ENCODE data around the gene GAS6.
"Not testable (repeated sequence)": the region's sequence is repeated elsewhere in the genome, so short reads cannot be mapped to it uniquely, and the experiment has no call there.

Gene GAS6

GRCh38 chr13:113827021-113827420 lies 36.9 kb downstream of the GAS6 start:
- Histone ChIP-seq H3K4me1 (ENCODE audit: control insufficient read depth, insufficient read depth, low read length) (no peaks in the 10 kb centered on the region), H3K27ac (ENCODE audit: extremely low read depth, low read depth, low read length) (no peak overlapping the region), H3K4me3 (ENCODE audit: low read depth, low read length) (no peak overlapping the region), H3K36me3 (ENCODE audit: control insufficient read depth in 2 of 2, insufficient read depth in 1 of 2, low read length in 2 of 2) (peaks cover 0 to 13% of the 10 kb centered on the region in 2 experiments; a peak in 2 of 3 replicates), H3K9me3 (ENCODE audit: control insufficient read depth, insufficient read depth, low read depth, low read length) (no peaks in the 10 kb centered on the region)
- POLR2A ChIA-PET = no interaction called here
- TF ChIP-seq REST (tag by site-specific recombination; IDR thresholded peaks at IDR 0.05) (no peak), ZNF530 (tag by site-specific recombination; IDR thresholded peaks at IDR 0.05; ENCODE audit: low read depth) (no peak), SCRT2 (tag by site-specific recombination; IDR thresholded peaks at IDR 0.05) (no peak), ZNF658 (tag by site-specific recombination; IDR thresholded peaks at IDR 0.05) (no peak), KLF7 (tag by site-specific recombination; IDR thresholded peaks at IDR 0.05; ENCODE audit: borderline replicate concordance) (no peak), ZNF23 (tag by site-specific recombination; IDR thresholded peaks at IDR 0.05; ENCODE audit: borderline replicate concordance) (no peak), ZNF175 (tag by site-specific recombination; IDR thresholded peaks at IDR 0.05) (no peak), GFI1B (tag by site-specific recombination; IDR thresholded peaks at IDR 0.05) (no peak), ZEB2 (tag by site-specific recombination; IDR thresholded peaks at IDR 0.05) (no peak), ZNF473 (tag by site-specific recombination; IDR thresholded peaks at IDR 0.05) (no peak), ZNF549 (tag by site-specific recombination; IDR thresholded peaks at IDR 0.05) (no peak), ZNF701 (tag by site-specific recombination; IDR thresholded peaks at IDR 0.05) (no peak), ZNF548 (tag by site-specific recombination; IDR thresholded peaks at IDR 0.05) (no peak)
- CTCF ChIA-PET = no interaction called here

GRCh38 chr13:113826446-113826845 lies 37.4 kb downstream of the GAS6 start:
- H3K9me3 ChIP-seq (ENCODE audit: control insufficient read depth, insufficient read depth, low read depth, low read length); POLR2A ChIA-PET; H3K4me3 ChIP-seq (ENCODE audit: low read depth, low read length); CTCF ChIA-PET; H3K4me1 ChIP-seq (ENCODE audit: control insufficient read depth, insufficient read depth, low read length); H3K27ac ChIP-seq (ENCODE audit: extremely low read depth, low read depth, low read length): not testable (repeated sequence)
- peaks cover 0 to 15% of the 10 kb centered on the region in 2 experiments; a peak in 2 of 3 replicates for H3K36me3 ChIP-seq (ENCODE audit: control insufficient read depth in 2 of 2, insufficient read depth in 1 of 2, low read length in 2 of 2)

GRCh38 chr13:113825841-113826240 lies 38.0 kb downstream of the GAS6 start:
- no peaks in the 10 kb centered on the region for H3K9me3 ChIP-seq (ENCODE audit: control insufficient read depth, insufficient read depth, low read depth, low read length)
- no peak overlapping the region for H3K4me3 ChIP-seq (ENCODE audit: low read depth, low read length)
- no peak overlapping the region for H3K27ac ChIP-seq (ENCODE audit: extremely low read depth, low read depth, low read length)
- H3K4me1 ChIP-seq (ENCODE audit: control insufficient read depth, insufficient read depth, low read length) = no peaks in the 10 kb centered on the region
- CTCF ChIA-PET = no interaction called here
- POLR2A ChIA-PET = no interaction called here
- peaks cover 0 to 15% of the 10 kb centered on the region in 2 experiments; a peak in 2 of 3 replicates for H3K36me3 ChIP-seq (ENCODE audit: control insufficient read depth in 2 of 2, insufficient read depth in 1 of 2, low read length in 2 of 2)
- no peak for TF ChIP-seq WT1 (tag by site-specific recombination; IDR thresholded peaks at IDR 0.05)
- TF ChIP-seq ZNF776 (tag by site-specific recombination; IDR thresholded peaks at IDR 0.05; ENCODE audit: borderline replicate concordance) = no peak
- TF ChIP-seq ZNF639 (tag by site-specific recombination; IDR thresholded peaks at IDR 0.05) = no peak
- TF ChIP-seq ATF2 (tag by site-specific recombination; IDR thresholded peaks at IDR 0.05; ENCODE audit: low read depth) = no peak
- TF ChIP-seq REST (tag by site-specific recombination; IDR thresholded peaks at IDR 0.05) = no peak
- TF ChIP-seq ZNF426 (tag by site-specific recombination; IDR thresholded peaks at IDR 0.05) = no peak
- no peak for TF ChIP-seq ZNF664 (tag by site-specific recombination; IDR thresholded peaks at IDR 0.05)
- TF ChIP-seq GLIS1 (tag by site-specific recombination; IDR thresholded peaks at IDR 0.05) = no peak
- no peak for TF ChIP-seq GLI2 (tag by site-specific recombination; IDR thresholded peaks at IDR 0.05; ENCODE audit: borderline replicate concordance, low read depth)

Measured in HEK293 (cell line).